NCI-H2029 (cell line): ENCODE results near the gene CEACAM21.

Experiments used
- DNase-seq: peaks from one replicate; lab custom pipeline; 2025; lab: John Stamatoyannopoulos, UW

The CEACAM21 gene

GRCh38 chr19:41587101-41587837 is 11.3 kb downstream of the CEACAM21 start:
- no peak for DNase-seq

DNA sequence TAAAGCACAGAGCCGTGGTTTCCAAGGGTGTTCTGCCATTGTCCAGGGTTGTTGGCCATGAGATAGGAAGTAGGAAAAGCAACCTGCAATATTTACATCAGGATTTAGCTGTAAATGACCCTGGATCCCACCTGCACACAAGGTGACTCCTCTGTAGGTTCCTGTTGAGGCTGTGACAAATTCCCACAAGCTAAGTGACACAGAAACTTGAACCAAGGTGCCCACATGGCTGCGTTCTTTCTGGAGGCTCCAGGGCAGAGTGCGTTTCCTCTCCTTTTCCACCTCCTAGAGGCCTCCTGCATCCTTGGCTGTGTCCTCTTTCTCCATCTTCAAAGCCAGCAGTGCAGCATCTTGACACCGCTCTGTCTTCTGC is 11.9 kb downstream of the CEACAM21 start:
- no peak for DNase-seq

GRCh38 chr19:41588497-41589209 is 12.7 kb downstream of the CEACAM21 start:
- no peak for DNase-seq

DNA sequence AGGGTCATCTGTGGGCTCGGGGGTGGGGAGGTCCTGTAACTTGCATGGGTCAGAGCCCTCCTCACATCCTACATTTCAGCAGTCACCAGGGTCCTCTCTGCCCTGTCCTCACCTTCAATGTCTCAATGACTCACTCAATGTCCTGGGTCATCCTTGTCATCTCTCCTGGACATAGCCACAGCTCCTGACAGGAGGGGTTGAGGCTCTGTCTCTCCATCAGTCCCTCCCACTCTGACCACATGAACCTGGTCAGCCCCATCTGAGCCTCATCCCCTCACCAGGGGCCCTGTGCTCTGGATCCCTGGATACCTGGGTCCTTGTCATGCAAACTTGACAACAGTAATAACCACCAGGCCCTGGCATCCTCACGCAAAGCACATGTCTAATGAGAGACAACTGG is 13.4 kb downstream of the CEACAM21 start:
- DNase-seq = no peak

DNA sequence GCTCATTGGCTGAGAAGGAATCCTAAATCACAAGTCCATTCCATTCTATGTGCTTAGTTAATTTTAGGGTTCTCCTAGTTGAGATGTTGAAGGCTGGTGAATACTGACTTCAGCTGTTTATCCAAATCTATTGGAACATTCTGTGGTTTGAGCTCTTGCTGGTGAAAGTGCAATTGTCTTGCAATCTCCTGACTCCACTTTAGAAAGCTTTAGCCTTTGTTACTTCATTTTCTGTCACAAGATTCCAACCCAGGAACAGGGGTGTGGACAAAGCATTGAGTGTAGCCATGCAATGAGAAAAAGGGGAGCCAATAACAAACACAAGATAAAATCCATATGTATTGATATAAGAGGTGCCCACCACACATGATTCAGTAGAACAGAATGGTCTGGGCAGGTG is 15.0 kb downstream of the CEACAM21 start:
- no peak for DNase-seq

DNA sequence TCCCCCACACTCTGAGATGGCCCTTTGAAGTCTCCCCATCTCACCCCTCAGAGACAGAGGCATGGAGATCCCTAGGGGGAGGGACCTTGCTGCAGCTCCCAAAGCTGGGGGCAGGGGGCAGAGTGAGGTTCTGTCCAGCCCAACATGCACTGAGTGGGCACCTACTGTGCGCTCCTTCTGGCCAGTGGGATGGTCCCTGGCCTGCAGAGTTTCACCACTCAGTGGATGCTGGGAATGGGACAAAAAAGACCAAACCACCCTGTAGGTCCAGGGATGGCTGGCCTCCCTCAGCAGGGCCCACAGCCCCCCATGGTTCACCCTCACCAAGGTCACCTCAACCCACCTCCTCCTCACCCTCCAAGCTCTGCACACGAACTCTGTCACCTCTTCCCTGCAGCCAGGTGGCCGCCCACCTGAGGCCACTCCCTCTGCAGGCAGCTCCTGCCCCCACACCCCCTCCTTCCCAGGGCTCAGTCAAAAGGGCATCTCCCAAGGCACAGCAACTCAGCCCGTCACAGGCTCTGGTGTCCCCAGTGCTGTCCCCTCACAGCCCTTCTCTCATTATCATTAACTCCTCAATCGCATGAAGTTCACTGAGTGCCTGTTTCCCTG is 16.1 kb downstream of the CEACAM21 start:
- no peak for DNase-seq

DNA sequence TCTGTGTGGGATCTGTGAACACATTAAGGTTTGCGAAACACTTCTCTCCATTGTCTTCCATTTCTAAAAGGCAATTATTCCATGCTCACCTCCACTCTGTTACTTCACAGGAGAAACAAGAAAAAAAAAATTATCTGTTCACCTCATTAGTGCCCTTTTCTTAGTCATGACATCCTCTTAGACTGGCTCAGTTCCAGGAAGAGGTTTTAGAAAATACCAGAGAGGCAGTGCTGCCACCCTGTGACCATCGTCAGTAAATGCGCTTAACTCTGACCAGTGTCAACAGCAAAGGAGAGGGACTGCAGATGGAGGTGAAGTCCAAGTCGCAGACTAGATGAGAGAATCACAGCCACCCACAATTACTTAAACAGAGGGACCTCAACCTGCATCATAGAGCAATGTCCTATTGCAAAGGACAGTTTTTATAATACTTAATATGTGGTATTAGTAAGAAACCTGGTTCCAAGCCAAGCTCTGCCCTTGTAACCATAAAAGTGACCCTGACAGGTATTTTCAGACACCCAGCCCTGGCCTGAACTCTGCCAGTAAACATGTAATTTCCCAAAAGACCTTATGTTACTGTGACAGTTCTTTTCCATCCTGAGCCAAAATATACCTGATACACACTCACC is 19.4 kb downstream of the CEACAM21 start:
- DNase-seq = peak; percentile 84

- DNase-seq = no peak
Measured at GRCh38 chr19:41595890-41596280, 19.9 kb downstream of the CEACAM21 start.

- DNase-seq = peak; percentile 38
Measured at GRCh38 chr19:41597600-41598041, 21.7 kb downstream of the CEACAM21 start.

- DNase-seq = no peak
Measured at GRCh38 chr19:41599175-41599966, 23.4 kb downstream of the CEACAM21 start.

GRCh38 chr19:41601771-41602170 is 25.8 kb downstream of the CEACAM21 start:
- no peak for DNase-seq

DNA sequence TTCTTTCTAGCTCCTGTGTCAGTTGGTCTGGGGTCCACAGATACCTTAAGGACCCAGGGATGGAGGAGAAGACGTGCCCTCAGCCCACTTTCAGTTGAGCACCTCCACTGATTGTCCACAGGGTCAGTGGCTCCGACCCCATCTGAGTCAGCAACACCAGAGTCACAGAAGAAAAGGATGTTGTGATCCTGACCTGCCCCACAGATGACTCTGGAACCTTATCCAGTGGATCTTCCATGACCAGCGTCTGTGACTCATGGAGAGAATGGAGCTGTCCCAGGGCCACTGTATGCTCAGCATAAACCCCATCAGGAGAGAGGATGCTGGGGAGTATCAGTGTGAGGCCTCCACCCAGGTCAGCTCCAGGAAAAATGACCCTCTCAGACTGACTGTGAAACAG is 28.9 kb downstream of the CEACAM21 start:
- DNase-seq = no peak

DNA sequence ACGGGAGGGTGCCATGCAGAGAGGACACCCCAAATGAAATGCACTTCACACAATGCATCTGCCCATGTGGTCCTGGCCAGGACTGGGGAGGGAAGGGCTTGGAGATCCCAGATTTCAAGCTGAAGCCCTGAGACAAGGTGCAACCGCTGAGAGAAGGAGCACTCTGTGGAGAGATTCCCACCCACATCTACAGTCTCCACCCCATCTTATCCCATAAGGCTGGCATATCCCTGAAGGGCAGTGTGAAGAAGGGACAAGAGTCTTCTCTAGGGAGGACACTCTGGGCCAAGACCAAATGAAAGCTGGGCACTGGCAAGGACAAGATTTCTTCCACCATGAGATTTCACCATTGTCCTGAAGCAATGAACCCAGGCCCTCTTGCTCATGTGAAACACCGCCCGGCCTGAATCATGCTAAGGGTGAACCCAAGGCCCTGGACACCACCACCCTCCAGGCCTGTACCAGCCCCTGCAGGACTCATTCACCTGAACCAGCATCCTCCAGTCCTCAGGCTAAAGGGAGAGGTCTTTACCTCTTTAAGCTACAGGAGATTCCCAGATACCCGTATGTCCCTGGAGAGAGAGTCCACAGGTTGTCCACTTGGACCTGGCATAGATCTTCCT is 30.4 kb downstream of the CEACAM21 start:
- DNase-seq = no peak

- DNase-seq = no peak
Measured at GRCh38 chr19:41607668-41608067, 31.7 kb downstream of the CEACAM21 start.

GRCh38 chr19:41610789-41611188 is 34.8 kb downstream of the CEACAM21 start:
- DNase-seq = no peak

DNA sequence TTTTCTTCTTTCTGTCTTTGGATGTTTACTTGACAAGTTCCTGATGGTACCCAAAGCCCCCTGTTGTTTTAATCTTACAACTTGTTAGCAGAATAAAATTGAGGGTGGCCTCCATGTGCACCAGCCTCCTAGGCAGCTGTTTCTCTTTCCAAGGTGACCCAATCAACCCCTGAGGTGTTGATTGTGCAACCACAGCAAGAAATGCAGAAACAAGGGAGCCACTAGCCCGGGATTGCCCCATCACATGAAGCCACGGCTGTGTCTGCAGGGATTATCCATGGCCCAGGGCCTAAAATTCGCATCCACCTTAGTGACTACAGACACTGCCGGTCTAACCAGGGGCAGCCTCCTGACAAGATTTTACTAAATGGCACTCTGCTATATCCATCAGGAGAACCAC is 36.5 kb downstream of the CEACAM21 start:
- no peak for DNase-seq

- no peak for DNase-seq
Measured at GRCh38 chr19:41615207-41615606, 39.2 kb downstream of the CEACAM21 start.

GRCh38 chr19:41616792-41617621 is 41.0 kb downstream of the CEACAM21 start:
- no peak for DNase-seq

- DNase-seq = no peak
Measured at GRCh38 chr19:41617941-41618730, 42.2 kb downstream of the CEACAM21 start.
